Mesothelial cell of epicardium (in vitro differentiated cells): ENCODE measurements around the gene SLCO3A1. TPM values are rescaled to one million over a fixed set of nuclear protein-coding genes. Genes with fewer than 3 reads are reported as not detected.

Source experiments
- DNase-seq, 2 experiments: peaks; one replicate each; pipeline ENCODE4 v3.0.0; 2021; ENCODE audit warnings: low spot score in 2 of 2; ENCODE audit not compliant: unreplicated experiment in 2 of 2
- H3K27ac Mint-ChIP-seq: 2 replicates; pipeline ENCODE4 v1.8.0; 2021; ENCODE audit warnings: mixed read lengths
- H3K27me3 Mint-ChIP-seq: 2 replicates; pipeline ENCODE4 v1.8.0; 2021; ENCODE audit warnings: low read depth, mixed read lengths
- H3K36me3 Mint-ChIP-seq: 2 replicates; pipeline ENCODE4 v1.8.0; 2021; ENCODE audit warnings: mixed read lengths
- H3K4me1 Mint-ChIP-seq: 2 replicates; pipeline ENCODE4 v1.8.0; 2021; ENCODE audit warnings: mixed read lengths
- H3K4me3 Mint-ChIP-seq: 2 replicates; pipeline ENCODE4 v1.8.0; 2021; ENCODE audit warnings: mild to moderate bottlenecking, moderate library complexity, mixed read lengths
- H3K9me3 Mint-ChIP-seq: 2 replicates; pipeline ENCODE4 v1.8.0; 2021; ENCODE audit warnings: mixed read lengths
- total RNA-seq: library from RNA; stranded (reverse); gene quantifications from 3 replicates; pipeline ENCODE4 v1.2.1, GENCODE V29; 2021
- TF ChIP-seq, protein P1 (sequence below): fragments of 200-600 bp; sonication (generic); IDR thresholded peaks from one replicate; pipeline ENCODE4 v1.5.0; 2021; ENCODE audit warnings: antibody characterized with exemption; ENCODE audit not compliant: unreplicated experiment

SLCO3A1 gene
- total RNA-seq, 1 donor from 2014 or later = 1.9 TPM

DNA sequence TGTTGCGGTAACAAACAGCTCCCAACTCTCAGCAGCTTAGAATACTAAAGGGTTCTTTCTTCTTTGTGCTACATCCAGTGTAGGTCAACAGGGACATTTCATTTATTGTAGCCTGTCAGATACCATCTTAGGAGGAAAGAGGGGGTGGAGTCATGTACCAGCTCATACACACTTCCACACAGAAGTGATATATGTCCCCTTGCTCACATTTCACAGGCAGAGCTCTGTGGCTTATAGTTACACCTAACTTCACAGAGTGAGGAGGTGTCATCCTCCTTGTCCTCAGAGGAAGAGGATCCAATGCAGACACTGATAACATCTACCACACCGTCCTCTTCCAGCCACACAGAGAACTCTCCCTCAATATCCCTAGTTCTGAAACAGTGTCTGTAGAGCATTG, 247.2 kb downstream of the SLCO3A1 start:
- TF ChIP-seq, protein P1, sequence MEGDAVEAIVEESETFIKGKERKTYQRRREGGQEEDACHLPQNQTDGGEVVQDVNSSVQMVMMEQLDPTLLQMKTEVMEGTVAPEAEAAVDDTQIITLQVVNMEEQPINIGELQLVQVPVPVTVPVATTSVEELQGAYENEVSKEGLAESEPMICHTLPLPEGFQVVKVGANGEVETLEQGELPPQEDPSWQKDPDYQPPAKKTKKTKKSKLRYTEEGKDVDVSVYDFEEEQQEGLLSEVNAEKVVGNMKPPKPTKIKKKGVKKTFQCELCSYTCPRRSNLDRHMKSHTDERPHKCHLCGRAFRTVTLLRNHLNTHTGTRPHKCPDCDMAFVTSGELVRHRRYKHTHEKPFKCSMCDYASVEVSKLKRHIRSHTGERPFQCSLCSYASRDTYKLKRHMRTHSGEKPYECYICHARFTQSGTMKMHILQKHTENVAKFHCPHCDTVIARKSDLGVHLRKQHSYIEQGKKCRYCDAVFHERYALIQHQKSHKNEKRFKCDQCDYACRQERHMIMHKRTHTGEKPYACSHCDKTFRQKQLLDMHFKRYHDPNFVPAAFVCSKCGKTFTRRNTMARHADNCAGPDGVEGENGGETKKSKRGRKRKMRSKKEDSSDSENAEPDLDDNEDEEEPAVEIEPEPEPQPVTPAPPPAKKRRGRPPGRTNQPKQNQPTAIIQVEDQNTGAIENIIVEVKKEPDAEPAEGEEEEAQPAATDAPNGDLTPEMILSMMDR = no peak
- H3K27ac Mint-ChIP-seq = no peak overlapping the region
- DNase-seq = no peak
- peaks cover 36% of the 10 kb centered on the region for H3K27me3 Mint-ChIP-seq
- H3K36me3 Mint-ChIP-seq = no peaks in the 10 kb centered on the region
- H3K9me3 Mint-ChIP-seq = no peaks in the 10 kb centered on the region
- no peak overlapping the region for H3K4me3 Mint-ChIP-seq
- H3K4me1 Mint-ChIP-seq = peaks cover 20% of the 10 kb centered on the region

DNA sequence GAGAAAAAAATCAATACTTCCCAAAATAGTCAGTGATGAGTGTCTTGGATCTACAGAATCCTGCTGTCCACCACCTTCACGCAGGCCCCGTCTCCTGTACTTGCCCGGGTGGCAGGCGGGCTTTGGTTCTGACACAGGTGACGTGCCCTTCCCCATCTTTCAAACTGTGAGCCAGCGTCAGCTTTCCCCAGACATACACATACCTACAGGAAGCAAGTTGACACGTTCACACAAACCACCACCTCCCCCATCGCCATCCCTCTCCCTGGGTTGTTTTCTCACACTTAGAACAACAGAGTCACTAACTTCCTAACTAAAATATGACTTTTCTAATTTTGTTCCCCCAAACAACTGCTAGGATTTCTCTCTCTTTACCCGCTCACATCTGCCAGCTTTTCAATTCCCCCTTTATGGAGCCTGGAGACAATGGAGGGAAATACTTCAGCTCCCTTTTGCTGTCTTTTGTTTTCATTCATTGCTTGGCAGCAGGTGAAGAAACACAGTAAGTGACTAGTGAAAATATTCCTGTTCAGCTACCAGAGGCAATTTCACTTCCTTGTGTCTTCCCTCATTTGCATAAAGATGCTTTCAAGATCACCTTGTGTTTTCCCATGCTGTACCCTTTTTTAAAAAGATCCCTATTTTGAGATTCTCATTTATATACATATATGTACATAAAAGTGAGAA, 248.3 kb downstream of the SLCO3A1 start:
- H3K36me3 Mint-ChIP-seq = no peaks in the 10 kb centered on the region
- H3K27ac Mint-ChIP-seq = no peak overlapping the region
- peaks cover 27% of the 10 kb centered on the region for H3K27me3 Mint-ChIP-seq
- H3K9me3 Mint-ChIP-seq = no peaks in the 10 kb centered on the region
- H3K4me1 Mint-ChIP-seq = peaks cover 29% of the 10 kb centered on the region
- TF ChIP-seq, protein P1 = no peak
- H3K4me3 Mint-ChIP-seq = no peak overlapping the region
- DNase-seq = no peak

DNA sequence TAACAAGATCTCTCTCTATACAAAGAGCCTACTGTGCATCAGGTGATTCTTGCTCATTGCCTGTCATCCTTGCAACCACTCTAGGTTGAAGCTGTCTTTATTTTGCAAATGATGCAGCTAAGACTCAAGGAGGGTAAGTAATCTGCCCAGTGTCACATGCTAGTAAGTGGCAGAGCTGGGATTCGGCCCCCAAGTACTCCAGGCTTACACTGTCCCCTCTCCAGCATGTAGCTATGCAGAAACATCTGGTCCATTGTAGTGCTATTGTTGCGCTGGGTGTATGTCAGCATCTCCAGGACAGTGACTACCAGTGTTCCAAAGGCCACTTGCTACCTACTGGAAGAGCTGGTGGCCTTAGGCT, 248.9 kb downstream of the SLCO3A1 start:
- H3K9me3 Mint-ChIP-seq = no peaks in the 10 kb centered on the region
- H3K27ac Mint-ChIP-seq = no peak overlapping the region
- peaks cover 31% of the 10 kb centered on the region for H3K4me1 Mint-ChIP-seq
- DNase-seq = no peak
- H3K4me3 Mint-ChIP-seq = no peak overlapping the region
- peaks cover 22% of the 10 kb centered on the region for H3K27me3 Mint-ChIP-seq
- TF ChIP-seq, protein P1 = no peak
- no peaks in the 10 kb centered on the region for H3K36me3 Mint-ChIP-seq

DNA sequence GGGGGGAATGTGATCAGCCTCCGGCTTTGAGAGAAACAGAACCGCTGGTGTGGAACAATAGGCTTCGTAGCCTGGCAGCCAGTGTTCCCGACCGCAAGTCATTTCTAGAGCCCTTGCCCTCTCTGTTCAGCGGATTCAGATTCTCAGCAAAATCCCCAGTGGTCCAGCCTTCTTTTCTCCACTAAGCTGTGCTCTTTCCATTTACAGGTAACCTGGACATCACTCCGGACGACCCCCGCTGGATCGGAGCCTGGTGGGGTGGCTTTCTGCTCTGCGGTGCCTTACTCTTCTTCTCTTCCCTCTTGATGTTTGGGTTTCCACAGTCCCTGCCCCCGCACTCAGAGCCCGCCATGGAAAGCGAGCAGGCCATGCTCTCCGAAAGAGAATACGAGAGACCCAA, 250.6 kb downstream of the SLCO3A1 start:
- Mint-ChIP-seq H3K4me1 (peaks cover 41% of the 10 kb centered on the region), H3K9me3 (no peaks in the 10 kb centered on the region), H3K27me3 (peaks cover 36% of the 10 kb centered on the region), H3K36me3 (no peaks in the 10 kb centered on the region), H3K4me3 (no peak overlapping the region), H3K27ac (no peak overlapping the region)
- TF ChIP-seq, protein P1 = no peak
- no peak for DNase-seq

DNA sequence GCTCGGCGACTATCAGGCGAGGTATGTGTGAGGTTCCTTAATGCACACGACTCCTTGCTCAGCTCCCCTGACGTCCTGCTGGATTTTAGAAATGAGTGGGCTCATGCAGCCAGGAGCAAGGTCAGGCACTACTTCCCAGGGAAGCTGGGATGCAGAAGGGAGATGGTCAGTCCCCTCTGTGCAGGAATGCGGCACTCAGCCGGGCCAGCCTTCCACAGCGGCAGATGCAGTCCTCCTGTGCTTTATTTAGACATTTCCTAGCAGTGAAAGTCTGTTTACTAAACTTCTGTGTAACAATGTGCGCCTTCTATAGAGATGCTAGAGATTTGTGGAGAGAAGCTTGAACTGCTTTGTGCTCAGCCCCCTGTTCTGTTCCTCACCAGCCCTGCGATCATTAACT, 252.1 kb downstream of the SLCO3A1 start:
- Mint-ChIP-seq H3K27me3 (peaks cover 50% of the 10 kb centered on the region), H3K36me3 (no peaks in the 10 kb centered on the region), H3K4me1 (peaks cover 41% of the 10 kb centered on the region), H3K9me3 (no peaks in the 10 kb centered on the region), H3K4me3 (no peak overlapping the region), H3K27ac (no peak overlapping the region)
- DNase-seq = no peak
- TF ChIP-seq, protein P1 = no peak

DNA sequence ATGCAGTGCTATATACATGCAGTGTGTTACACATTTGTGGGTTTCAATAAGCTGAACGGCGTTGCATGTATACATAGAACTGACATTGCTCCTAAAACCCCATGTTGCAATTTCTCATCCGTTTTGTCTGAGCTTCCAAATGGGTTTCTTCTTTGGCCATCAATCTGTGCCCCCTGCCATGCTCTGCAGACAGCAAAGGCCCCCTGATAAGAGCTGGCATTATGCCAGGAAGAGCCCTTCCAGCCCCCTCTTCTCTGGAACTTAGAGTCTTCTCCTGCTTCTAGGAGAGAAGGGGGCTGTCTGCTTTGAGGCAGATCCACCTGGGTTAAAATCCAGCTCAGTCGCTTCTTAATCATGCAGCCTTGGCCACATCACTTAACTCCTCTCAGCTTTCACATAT, 254.0 kb downstream of the SLCO3A1 start:
- H3K27ac Mint-ChIP-seq = no peak overlapping the region
- no peaks in the 10 kb centered on the region for H3K36me3 Mint-ChIP-seq
- H3K4me1 Mint-ChIP-seq = peaks cover 39% of the 10 kb centered on the region

More for the DNA sequence above, 254.0 kb downstream of the SLCO3A1 start:
- TF ChIP-seq, protein P1 = no peak
- Mint-ChIP-seq H3K27me3 (peaks cover 60% of the 10 kb centered on the region), H3K9me3 (no peaks in the 10 kb centered on the region), H3K4me3 (no peak overlapping the region)
- no peak for DNase-seq
